ENCODE results near the gene RNF115. TPM values are rescaled to one million over a fixed set of nuclear protein-coding genes. Genes with fewer than 3 reads are reported as not detected.

RNF115 gene
- polyA plus RNA-seq, 3 donors = 3.5 to 5.4 (median 5.2) TPM

GRCh38 chr1:145777357-145778145, 46.3 kb downstream of the RNF115 start:
- H3K79me2 ChIP-seq (ENCODE audit: insufficient read depth, low read length) = no peaks in the 10 kb centered on the region
- peaks cover 2% of the 10 kb centered on the region for H3K4me1 Mint-ChIP-seq
- H3K36me3 Mint-ChIP-seq = peaks cover 38 to 50% of the 10 kb centered on the region in 2 donors

GRCh38 chr1:145773423-145773822, 50.5 kb downstream of the RNF115 start:
- H3K27me3 Mint-ChIP-seq (ENCODE audit: low read depth in 3 of 3) = no peaks in the 10 kb centered on the region
- DNase-seq = no peak
- no peak overlapping the region for H3K4me3 Mint-ChIP-seq
- no peaks in the 10 kb centered on the region for H3K4me1 Mint-ChIP-seq
- peaks cover 0 to 2% (median under 1%) of the 10 kb centered on the region in 7 donors for H3K9me3 Mint-ChIP-seq
- Histone ChIP-seq H3K79me2 (ENCODE audit: insufficient read depth, low read length) (no peaks in the 10 kb centered on the region), H3K4me2 (replicated peaks; ENCODE audit: extremely low read depth, low read length, poor library complexity, severe bottlenecking) (no peak overlapping the region), H3K9ac (ENCODE audit: insufficient read depth, low read length, poor library complexity, severe bottlenecking) (no peak overlapping the region), H4K20me1 (ENCODE audit: insufficient read depth, low read length) (no peaks in the 10 kb centered on the region), H3K4me1 (ENCODE audit: control insufficient read depth in 1 of 2, insufficient read depth in 2 of 2, low read length in 2 of 2) (no peaks in the 10 kb centered on the region), H3K9me3 (replicated peaks in 1 of 2; ENCODE audit: control insufficient read depth in 1 of 2, insufficient read depth in 1 of 2, low read length in 2 of 2) (no peaks in the 10 kb centered on the region), H3K27ac (ENCODE audit: low read depth in 1 of 2, low read length in 2 of 2) (no peak overlapping the region), H3K27me3 (ENCODE audit: control insufficient read depth in 2 of 2, insufficient read depth in 2 of 2, low read length in 2 of 2) (no peaks in the 10 kb centered on the region), H2AFZ (ENCODE audit: insufficient read depth, low read depth, low read length, poor library complexity, severe bottlenecking) (no peak overlapping the region), H3K4me3 (replicated peaks in 1 of 3; ENCODE audit: low read depth in 2 of 3, low read length in 3 of 3) (no peak overlapping the region), H3K36me3 (replicated peaks in 1 of 2; ENCODE audit: control insufficient read depth in 1 of 2, insufficient read depth in 2 of 2, low read length in 2 of 2) (peaks cover 31 to 51% of the 10 kb centered on the region in 2 donors)
- H3K36me3 Mint-ChIP-seq = peaks cover 44 to 52% of the 10 kb centered on the region in 2 donors
- intact Hi-C loops (cut with micrococcal nuclease) = no loop called here
- no peak for TF ChIP-seq CTCF (IDR thresholded peaks at IDR 0.05)
- peak overlapping the region in 2 of 7 donors; percentile 39 to 51 for H3K27ac Mint-ChIP-seq
- WGBS (ENCODE audit: insufficient coverage) = no CpG with 5 or more reads among the region's 1 CpG

More at GRCh38 chr1:145777357-145778145, 46.3 kb downstream of the RNF115 start:
- Histone ChIP-seq H2AFZ (ENCODE audit: insufficient read depth, low read depth, low read length, poor library complexity, severe bottlenecking) (no peak overlapping the region), H4K20me1 (ENCODE audit: insufficient read depth, low read length) (no peaks in the 10 kb centered on the region), H3K4me3 (replicated peaks in 1 of 3; ENCODE audit: low read depth in 2 of 3, low read length in 3 of 3) (no peak overlapping the region), H3K27ac (ENCODE audit: low read depth in 1 of 2, low read length in 2 of 2) (no peak overlapping the region), H3K4me1 (ENCODE audit: control insufficient read depth in 1 of 2, insufficient read depth in 2 of 2, low read length in 2 of 2) (no peaks in the 10 kb centered on the region), H3K9me3 (replicated peaks in 1 of 2; ENCODE audit: control insufficient read depth in 1 of 2, insufficient read depth in 1 of 2, low read length in 2 of 2) (no peaks in the 10 kb centered on the region), H3K4me2 (replicated peaks; ENCODE audit: extremely low read depth, low read length, poor library complexity, severe bottlenecking) (no peak overlapping the region), H3K36me3 (replicated peaks in 1 of 2; ENCODE audit: control insufficient read depth in 1 of 2, insufficient read depth in 2 of 2, low read length in 2 of 2) (peaks cover 13 to 45% of the 10 kb centered on the region in 2 donors), H3K27me3 (ENCODE audit: control insufficient read depth in 2 of 2, insufficient read depth in 2 of 2, low read length in 2 of 2) (no peaks in the 10 kb centered on the region), H3K9ac (ENCODE audit: insufficient read depth, low read length, poor library complexity, severe bottlenecking) (no peak overlapping the region)
- Mint-ChIP-seq H3K27me3 (ENCODE audit: low read depth in 3 of 3) (no peaks in the 10 kb centered on the region), H3K4me3 (no peak overlapping the region), H3K27ac (no peak overlapping the region), H3K9me3 (no peaks in the 10 kb centered on the region)
- DNase-seq = no peak
- no CpG with 5 or more reads among the region's 1 CpG for WGBS (ENCODE audit: insufficient coverage)
- no peak for TF ChIP-seq CTCF (IDR thresholded peaks at IDR 0.05)
- intact Hi-C loops (cut with micrococcal nuclease) = no loop called here
